ENCODE data around the gene ERG.

Gene ERG

GRCh38 chr21:38474796-38475195, 23.5 kb downstream of the ERG start:
- no peak for TF ChIP-seq CTCF (IDR thresholded peaks at IDR 0.05)
- Histone ChIP-seq H3K4me1 (peaks cover 0 to 46% (median 6%) of the 10 kb centered on the region in 4 donors), H3K27ac (no peak overlapping the region), H3K9me3 (no peaks in the 10 kb centered on the region), H3K36me3 (no peaks in the 10 kb centered on the region), H3K27me3 (no peaks in the 10 kb centered on the region), H3K4me3 (no peak overlapping the region)
- intact Hi-C loops (cut with DNase I; ENCODE audit: low total_unique reads), result no loop called here
- no peak for DNase-seq

- H3K9me3 ChIP-seq, result no peaks in the 10 kb centered on the region
- intact Hi-C loops (cut with DNase I; ENCODE audit: low total_unique reads), result no loop called here
- TF ChIP-seq CTCF (IDR thresholded peaks at IDR 0.05), result no peak
- peaks cover 0 to 46% (median 6%) of the 10 kb centered on the region in 4 donors for H3K4me1 ChIP-seq
- no peak overlapping the region for H3K4me3 ChIP-seq
- no peak overlapping the region for H3K27ac ChIP-seq
- no peak for DNase-seq
- no peaks in the 10 kb centered on the region for H3K36me3 ChIP-seq
- H3K27me3 ChIP-seq, result no peaks in the 10 kb centered on the region
Observed at GRCh38 chr21:38474124-38474523, 24.2 kb downstream of the ERG start.

- H3K9me3 ChIP-seq, result no peaks in the 10 kb centered on the region
- H3K36me3 ChIP-seq, result no peaks in the 10 kb centered on the region
- H3K4me3 ChIP-seq, result no peak overlapping the region
- no peaks in the 10 kb centered on the region for H3K27me3 ChIP-seq
- H3K4me1 ChIP-seq, result peaks cover 0 to 39% (median 6%) of the 10 kb centered on the region in 4 donors
- intact Hi-C loops (cut with DNase I; ENCODE audit: low total_unique reads), result no loop called here
- TF ChIP-seq CTCF (IDR thresholded peaks at IDR 0.05), result no peak
- DNase-seq, result no peak
- H3K27ac ChIP-seq, result no peak overlapping the region
Observed at GRCh38 chr21:38472412-38473108, 25.7 kb downstream of the ERG start.

GRCh38 chr21:38471766-38472165, 26.5 kb downstream of the ERG start:
- DNase-seq, result no peak
- Histone ChIP-seq H3K4me3 (no peak overlapping the region), H3K27me3 (no peaks in the 10 kb centered on the region), H3K27ac (no peak overlapping the region), H3K9me3 (no peaks in the 10 kb centered on the region), H3K4me1 (peaks cover 0 to 32% (median 4%) of the 10 kb centered on the region in 4 donors), H3K36me3 (no peaks in the 10 kb centered on the region)
- intact Hi-C loops (cut with DNase I; ENCODE audit: low total_unique reads), result no loop called here
- no peak for TF ChIP-seq CTCF (IDR thresholded peaks at IDR 0.05)

GRCh38 chr21:38470755-38471154, 27.5 kb downstream of the ERG start:
- H3K27ac ChIP-seq, result no peak overlapping the region
- H3K4me1 ChIP-seq, result peaks cover 0 to 23% (median 3%) of the 10 kb centered on the region in 4 donors
- no peak for TF ChIP-seq CTCF (IDR thresholded peaks at IDR 0.05)
- no peaks in the 10 kb centered on the region for H3K36me3 ChIP-seq
- no peaks in the 10 kb centered on the region for H3K27me3 ChIP-seq
- DNase-seq, result no peak
- intact Hi-C loops (cut with DNase I; ENCODE audit: low total_unique reads), result no loop called here
- no peaks in the 10 kb centered on the region for H3K9me3 ChIP-seq
- no peak overlapping the region for H3K4me3 ChIP-seq

All from tibial artery (tissue), 4 donors.